NK-92 (cell line): ENCODE measurements around the gene FGD4.
"Not testable (repeated sequence)": the region's sequence is repeated elsewhere in the genome, so short reads cannot be mapped to it uniquely, and the experiment has no call there.

Experiments used
- DNase-seq: peaks from one replicate; lab custom pipeline; 2025; ENCODE audit not compliant: unreplicated experiment; lab: John Stamatoyannopoulos, UW

FGD4 gene

DNA sequence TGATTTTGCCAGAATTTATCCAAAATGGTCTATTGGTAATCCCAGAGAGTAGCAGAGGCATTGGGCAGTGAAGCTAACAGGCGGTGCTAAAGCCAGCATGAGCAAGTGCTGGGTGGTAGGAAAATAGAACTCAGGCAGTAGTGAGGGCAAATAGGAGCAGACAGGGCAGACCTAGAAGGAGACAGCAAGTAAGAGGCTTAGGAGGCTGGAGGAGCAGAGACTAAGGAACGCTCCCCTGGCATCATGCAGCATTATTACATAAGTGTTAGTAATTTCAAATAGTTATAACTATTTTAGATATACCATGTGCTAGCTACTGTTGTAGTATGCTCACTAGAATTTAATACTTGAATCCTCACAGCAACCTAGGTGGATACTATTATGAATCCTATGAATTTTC lies 151.7 kb downstream of the FGD4 start:
- DNase-seq: no peak

GRCh38 chr12:32558903-32559302 lies 159.5 kb downstream of the FGD4 start:
- DNase-seq: no peak

GRCh38 chr12:32559434-32559833 lies 160.1 kb downstream of the FGD4 start:
- no peak for DNase-seq

- DNase-seq: no peak
These were observed 161.2 kb downstream of the FGD4 start for GRCh38 chr12:32560520-32560919.

- DNase-seq: no peak
These were observed 162.6 kb downstream of the FGD4 start for GRCh38 chr12:32561931-32562341.

- not testable (repeated sequence) for DNase-seq
These were observed 163.1 kb downstream of the FGD4 start for GRCh38 chr12:32562413-32562812.

DNA sequence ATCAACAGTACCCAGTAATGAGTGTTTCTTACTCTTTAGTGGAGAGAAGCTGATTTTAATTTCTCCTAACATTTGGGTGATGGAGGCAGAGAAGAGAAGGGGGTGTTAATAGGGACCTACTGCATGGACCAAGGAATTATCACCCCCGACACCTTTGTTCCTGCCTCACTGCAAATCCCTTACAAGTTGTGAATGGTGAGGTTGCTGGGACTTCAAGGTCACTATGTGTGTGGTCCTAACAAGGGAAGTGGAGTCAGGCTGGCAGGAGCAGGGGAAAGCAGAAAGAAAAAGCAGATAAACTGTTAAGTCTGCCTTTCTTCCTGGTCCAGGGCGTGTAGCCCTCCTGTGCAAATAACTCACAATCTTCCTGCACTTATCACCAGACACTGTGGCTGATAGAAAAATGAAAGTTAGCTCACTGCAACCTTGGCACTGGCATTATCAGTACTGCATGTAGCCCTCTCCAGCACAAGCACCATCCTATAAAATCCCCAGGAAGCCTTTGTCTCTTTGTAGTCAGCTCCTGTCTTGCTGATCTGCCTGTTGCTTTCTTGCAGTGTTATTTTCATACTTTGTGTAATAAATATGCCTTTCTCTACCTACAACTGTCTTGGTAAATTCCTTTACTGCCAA lies 167.4 kb downstream of the FGD4 start:
- no peak for DNase-seq

DNA sequence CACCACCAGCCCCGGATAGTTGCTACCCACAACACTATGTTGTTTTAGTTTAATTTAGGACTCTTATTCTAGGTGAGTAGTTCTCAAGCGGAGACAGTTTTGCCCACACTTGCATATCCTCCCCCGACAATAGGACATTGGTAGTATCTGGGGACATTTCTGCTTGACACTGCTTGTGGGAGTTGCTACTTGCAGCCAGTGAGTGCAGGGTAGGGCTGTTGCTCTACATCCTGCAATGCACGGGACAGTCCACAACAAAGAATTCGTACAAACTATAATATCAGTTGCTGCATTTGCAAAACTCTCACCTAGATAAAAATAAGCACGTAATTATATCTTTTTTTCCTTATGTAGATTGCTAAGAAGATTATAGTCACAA lies 167.9 kb downstream of the FGD4 start:
- DNase-seq: no peak

DNA sequence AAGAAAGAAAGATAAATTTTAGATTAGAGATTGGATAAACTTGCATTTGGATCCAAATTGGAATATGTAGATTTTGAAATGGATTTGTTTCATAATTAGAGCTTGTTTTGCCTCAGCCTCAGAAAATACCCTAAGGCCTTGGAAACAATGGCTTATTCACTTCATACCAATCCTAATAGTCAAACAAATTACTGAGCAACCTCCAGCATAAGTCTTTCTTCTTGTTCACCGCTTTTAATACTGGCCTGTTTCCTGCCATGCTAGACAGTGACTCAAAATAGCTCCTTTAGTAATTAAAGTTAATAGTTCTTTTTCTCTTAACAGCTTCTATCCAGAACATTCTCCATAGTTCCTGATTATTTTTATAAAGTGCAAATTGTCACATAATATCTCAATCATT lies 168.9 kb downstream of the FGD4 start:
- no peak for DNase-seq

- DNase-seq: no peak
These were observed 169.9 kb downstream of the FGD4 start for GRCh38 chr12:32569259-32569658.

- DNase-seq: no peak
These were observed 175.2 kb downstream of the FGD4 start for GRCh38 chr12:32574585-32574984.

GRCh38 chr12:32577328-32577727 lies 178.0 kb downstream of the FGD4 start:
- no peak for DNase-seq

DNA sequence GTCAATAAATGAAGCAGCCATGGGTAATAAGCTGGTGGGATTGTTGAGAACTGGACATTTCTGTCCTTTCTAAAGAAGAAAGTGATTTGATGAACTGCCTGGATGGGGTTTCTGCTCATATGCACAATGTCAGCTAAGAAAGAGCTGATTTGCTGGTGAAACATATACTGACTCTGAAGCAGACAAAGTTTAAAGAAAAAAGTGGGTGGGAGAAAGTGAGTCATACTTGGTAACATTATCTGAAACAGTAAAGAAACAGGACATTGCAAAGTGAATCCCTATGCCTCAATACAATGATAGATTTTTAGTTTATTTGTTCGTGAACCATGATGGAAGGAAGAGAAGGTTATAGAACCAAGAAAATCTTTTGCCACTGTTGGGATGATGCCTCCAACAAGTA lies 184.2 kb downstream of the FGD4 start:
- no peak for DNase-seq

GRCh38 chr12:32585680-32586079 lies 186.3 kb downstream of the FGD4 start:
- no peak for DNase-seq

GRCh38 chr12:32586390-32586789 lies 187.0 kb downstream of the FGD4 start:
- no peak for DNase-seq

DNA sequence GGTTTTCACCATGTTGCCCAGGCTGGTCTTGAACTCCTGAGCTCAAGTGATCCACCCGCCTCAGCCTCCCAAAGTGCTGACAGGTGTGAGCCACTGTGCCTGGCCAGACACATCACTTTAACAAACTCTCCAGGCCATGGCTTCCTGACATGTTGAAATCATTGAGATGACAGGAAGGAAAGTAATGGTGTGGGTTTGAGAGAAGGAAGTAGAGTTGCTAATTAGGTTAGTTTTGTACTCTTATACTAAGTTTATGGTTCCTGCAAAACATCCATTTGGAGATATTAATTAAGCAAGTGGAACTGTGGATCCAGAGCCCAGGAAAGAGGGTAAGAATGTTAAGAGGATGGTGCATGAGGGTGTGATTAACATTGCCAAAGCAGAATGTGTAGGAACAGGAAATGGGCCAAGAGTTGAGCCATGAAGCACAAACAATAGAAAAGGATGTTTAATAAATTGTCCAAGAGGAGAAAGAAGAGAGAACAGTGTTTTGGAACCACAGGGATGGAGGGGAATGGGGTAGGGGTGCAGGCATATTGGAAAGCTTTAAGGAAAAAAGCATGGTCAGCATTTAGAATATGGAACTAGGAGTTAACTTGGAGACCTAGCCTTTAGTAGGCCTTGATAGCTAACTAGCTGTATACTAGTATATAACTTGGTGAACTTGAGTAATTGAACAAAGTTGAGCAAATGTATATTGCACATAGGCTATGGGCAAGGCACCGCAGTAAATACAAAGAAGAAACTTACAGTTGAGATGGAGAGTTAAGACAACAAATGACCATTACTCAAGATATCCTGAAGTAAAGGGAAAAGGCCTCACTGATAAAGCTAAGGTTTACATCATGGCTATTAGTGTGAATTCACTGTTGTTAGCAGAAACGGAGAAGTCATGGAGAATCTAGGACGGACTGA lies 188.5 kb downstream of the FGD4 start:
- DNase-seq: no peak

- no peak for DNase-seq
These were observed 189.2 kb downstream of the FGD4 start for GRCh38 chr12:32588604-32589003.

DNA sequence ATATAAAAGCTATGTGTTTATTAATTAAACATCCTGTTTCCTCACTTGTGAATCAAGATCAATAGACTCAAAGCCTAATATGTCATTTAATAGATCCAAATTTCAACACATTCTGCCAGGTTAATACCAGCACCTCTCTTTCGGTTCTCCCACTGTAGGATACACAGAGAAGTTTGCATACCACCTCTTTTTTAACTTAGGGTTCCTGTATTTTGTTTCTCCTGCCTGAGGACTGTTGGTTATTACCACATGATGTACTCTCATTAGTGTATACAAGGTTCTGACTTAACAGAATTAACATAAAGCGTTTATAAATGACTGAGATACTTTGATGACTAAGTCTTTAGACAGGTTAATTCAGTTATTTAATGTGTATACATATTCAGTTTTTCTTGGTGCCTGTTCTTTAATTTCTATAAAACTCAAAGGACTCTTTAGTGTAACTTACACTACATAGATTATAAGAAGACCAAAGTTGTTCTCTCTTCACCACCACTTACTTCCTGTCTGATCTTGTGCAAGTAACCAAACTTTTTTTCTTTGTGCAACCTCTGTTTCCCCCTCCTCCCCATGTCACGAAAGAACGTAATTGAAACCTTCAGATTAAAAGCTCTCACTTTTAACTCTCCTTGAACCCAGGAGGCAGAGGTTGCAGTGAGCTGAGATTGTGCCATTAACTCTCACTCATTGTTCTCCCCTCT lies 190.0 kb downstream of the FGD4 start:
- no peak for DNase-seq

- DNase-seq: no peak
These were observed 195.9 kb downstream of the FGD4 start for GRCh38 chr12:32595251-32595650.

- no peak for DNase-seq
These were observed 196.7 kb downstream of the FGD4 start for GRCh38 chr12:32596030-32596429.

GRCh38 chr12:32598688-32599087 lies 199.3 kb downstream of the FGD4 start:
- no peak for DNase-seq

GRCh38 chr12:32600681-32601080 lies 201.3 kb downstream of the FGD4 start:
- no peak for DNase-seq
